GM10266 (cell line): ENCODE data around the gene TBX10.
"Not testable (repeated sequence)": the region's sequence is repeated elsewhere in the genome, so short reads cannot be mapped to it uniquely, and the experiment has no call there.

Experiments
- DNase-seq: peaks from one replicate; pipeline ENCODE4 v3.0.0; 2012; ENCODE audit errors: extremely low spot score
- CTCF ChIP-seq: IDR thresholded peaks from 2 replicates; pipeline ENCODE4 v1.5.1; 2012; ENCODE audit warnings: mild to moderate bottlenecking, low read depth; ENCODE audit not compliant: control insufficient read depth, insufficient read depth; ENCODE audit errors: missing control alignments

The TBX10 gene

GRCh38 chr11:67662835-67663531 is 23.4 kb upstream of the TBX10 start:
- DNase-seq = no peak
- no peak for TF ChIP-seq CTCF

DNA sequence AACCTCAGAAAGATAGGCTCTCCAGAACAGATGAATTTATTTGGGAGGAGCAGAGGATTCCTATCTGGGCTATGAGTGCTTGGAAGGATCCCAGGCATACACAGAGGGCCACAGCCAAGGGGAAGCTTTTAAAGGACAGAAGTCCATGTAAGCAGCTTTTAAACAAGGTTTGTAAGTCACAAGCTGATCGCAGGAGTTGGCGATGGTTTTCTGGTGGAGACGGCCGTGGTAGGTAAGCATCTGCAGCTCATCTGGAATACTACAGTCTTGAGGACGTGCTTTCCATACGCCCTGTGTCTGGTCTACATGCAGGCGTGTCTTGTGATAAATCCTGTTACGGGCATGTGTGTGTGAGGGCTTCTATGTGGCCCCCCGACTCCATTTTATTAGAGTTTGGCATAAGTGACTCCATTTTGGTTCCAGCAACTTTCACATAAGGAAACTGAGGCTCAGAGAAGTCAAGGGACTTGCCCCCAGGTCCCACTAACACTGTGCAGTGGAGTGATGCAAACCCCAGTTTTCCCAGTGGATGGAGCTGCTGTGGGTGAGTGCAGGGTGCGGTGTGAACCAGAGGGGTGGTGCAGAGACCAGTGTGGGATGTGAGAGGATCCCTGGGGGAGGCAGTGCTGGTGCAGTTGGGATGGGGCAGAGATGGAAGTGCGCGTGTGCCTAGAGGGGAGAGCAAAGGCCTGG is 22.7 kb upstream of the TBX10 start:
- no peak for DNase-seq
- no peak for TF ChIP-seq CTCF

DNA sequence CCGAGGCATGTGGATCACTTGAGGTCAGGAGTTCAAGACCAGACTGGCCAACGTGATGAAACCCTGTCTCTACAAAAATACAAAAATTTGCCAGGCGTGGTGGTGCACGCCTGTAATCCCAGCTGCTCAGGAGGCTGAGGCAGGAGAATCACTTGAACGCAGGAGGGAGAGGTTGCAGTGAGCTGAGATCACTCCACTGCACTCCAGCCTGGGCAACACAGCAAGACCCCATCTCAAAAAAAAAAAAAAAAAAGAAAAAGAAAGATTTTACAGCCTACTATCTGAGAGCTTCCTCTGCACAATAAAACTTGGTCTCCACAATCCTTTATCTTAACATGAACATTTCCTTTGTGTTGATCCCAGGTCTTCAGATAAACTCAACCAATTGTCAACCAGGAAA is 21.2 kb upstream of the TBX10 start:
- DNase-seq = not testable (repeated sequence)

GRCh38 chr11:67659651-67660165 is 20.1 kb upstream of the TBX10 start:
- not testable (repeated sequence) for DNase-seq

GRCh38 chr11:67657300-67657699 is 17.7 kb upstream of the TBX10 start:
- TF ChIP-seq CTCF = no peak
- DNase-seq = no peak

DNA sequence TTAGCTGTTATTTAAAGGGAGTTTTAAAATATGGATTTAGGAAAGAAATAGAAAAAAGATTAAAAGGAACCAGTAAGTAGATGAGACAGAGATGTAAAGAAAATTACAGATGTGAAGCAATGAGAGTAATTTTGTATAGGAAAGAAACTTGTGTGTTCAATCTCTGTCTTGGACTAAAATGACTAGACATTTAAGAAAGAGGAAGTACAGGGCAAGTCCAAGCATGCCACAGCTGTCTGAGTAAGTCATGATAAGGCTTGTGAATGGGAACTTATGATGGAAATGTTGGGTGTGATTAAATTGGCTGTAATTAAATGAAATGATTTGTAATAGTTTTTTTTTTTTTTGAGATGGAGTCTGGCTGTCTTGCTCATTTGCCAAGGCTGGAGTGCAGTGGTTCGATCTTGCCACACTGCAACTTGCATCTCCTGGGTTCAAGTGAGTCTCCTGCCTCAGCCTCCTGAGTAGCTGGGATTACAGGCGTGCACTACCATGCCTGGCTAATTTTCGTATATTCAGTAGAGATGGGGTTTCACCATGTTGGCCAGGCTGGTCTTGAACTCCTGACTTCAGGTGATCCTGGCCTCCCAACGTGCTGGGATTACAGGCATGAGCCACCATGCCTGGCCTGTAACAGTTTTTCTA is 16.8 kb upstream of the TBX10 start:
- no peak for TF ChIP-seq CTCF

GRCh38 chr11:67654225-67654624 is 14.7 kb upstream of the TBX10 start:
- no peak for DNase-seq
- no peak for TF ChIP-seq CTCF

More for the DNA sequence above, 16.8 kb upstream of the TBX10 start:
- DNase-seq = no peak

DNA sequence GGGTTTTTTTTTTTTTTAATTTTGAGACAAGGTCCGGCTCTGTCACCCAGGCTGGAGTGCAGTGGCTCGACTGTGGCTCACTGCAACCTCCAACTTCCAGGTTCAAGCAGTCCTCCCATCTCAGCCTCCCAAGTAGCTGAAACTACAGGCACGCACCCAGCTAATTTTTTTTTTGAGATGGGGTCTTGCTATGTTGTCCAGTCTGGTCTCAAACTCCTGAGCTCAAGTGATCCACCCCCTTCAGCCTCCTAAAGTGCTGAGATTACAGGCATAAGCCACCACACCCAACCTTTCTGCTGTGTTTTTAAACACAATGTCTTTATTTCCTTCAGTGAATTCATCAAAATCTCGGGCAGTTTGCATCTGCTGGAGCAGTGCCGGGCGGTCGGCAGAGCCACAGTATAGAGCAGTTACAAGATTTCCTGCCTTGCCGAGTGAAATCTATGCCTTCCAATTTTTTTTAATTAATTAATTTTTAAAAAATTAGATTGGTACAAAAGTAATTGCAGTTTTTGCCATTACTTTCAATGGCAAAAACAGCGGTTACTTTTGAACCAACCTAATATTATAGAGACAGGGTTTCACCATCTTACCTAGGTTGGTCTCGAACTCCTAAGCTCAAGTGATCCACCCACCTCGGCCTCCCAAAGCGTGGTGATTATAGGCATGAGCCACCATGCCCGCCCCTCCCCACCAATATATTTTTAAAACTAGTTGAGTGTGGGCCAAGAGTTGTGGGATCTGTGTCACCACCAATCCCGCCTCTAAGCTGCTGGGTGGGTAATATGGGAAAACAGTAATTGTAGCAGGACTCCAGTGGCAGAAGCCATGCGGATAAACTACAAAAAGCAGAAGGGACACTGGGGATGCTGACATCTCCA is 13.6 kb upstream of the TBX10 start:
- no peak for TF ChIP-seq CTCF
- no peak for DNase-seq
